HEK293 (cell line): ENCODE results near the gene KCTD18.

Source experiments
- CTCF ChIA-PET: fragments of 350-600 bp; formaldehyde crosslinking; extraction: SDS; loops from one replicate; lab custom pipeline; 2021; ENCODE audit warnings: antibody characterized with exemption; lab: Yijun Ruan, JAX
- POLR2A ChIA-PET: fragments of 300-600 bp; formaldehyde crosslinking; extraction: SDS; loops from one replicate; lab custom pipeline; 2020; ENCODE audit warnings: antibody characterized with exemption, inconsistent platforms; lab: Yijun Ruan, JAX
- H3K27ac ChIP-seq: fragments of 200-500 bp; sonication (Bioruptor generic); 2 replicates; pipeline ENCODE4 v1.5.1; 2014; ENCODE audit warnings: low read depth, low read length, control low read depth, inconsistent platforms; ENCODE audit errors: extremely low read depth
- H3K36me3 ChIP-seq, 2 experiments: fragments of 200-500 bp in 1 of 2; sonication (Bioruptor generic) in 1 of 2; 1 replicate in 1 of 2; 2 replicates in 1 of 2; pipeline ENCODE4 v1.5.1; 2014 to 2017; ENCODE audit warnings: inconsistent platforms in 2 of 2, low read length in 2 of 2; ENCODE audit not compliant: control insufficient read depth in 2 of 2, insufficient read depth in 1 of 2
- H3K4me1 ChIP-seq: fragments of 200-500 bp; sonication (Bioruptor generic); 2 replicates; pipeline ENCODE4 v1.5.1; 2014; ENCODE audit warnings: mild to moderate bottlenecking, low read length, inconsistent platforms; ENCODE audit not compliant: control insufficient read depth, insufficient read depth
- H3K4me3 ChIP-seq: 2 replicates; pipeline ENCODE4 v1.5.1; 2011; ENCODE audit warnings: low read depth, mild to moderate bottlenecking, control low read depth, low read length, moderate library complexity
- H3K9me3 ChIP-seq: fragments of 200-500 bp; sonication (Bioruptor generic); 2 replicates; pipeline ENCODE4 v1.5.1; 2014; ENCODE audit warnings: low read depth, low read length, inconsistent platforms; ENCODE audit not compliant: control insufficient read depth, insufficient read depth
- GLI2 ChIP-seq: fragments of 450-650 bp; formaldehyde crosslinking; IDR thresholded peaks from 2 replicates; pipeline ENCODE4; 2017; ENCODE audit warnings: missing biosample characterization, missing genetic modification characterization, low read depth, borderline replicate concordance
- GLIS2 ChIP-seq: fragments of 450-650 bp; formaldehyde crosslinking; IDR thresholded peaks from 2 replicates; pipeline ENCODE4 v1.5.1; 2016; ENCODE audit warnings: missing biosample characterization, missing genetic modification characterization
- KLF10 ChIP-seq: fragments of 450-650 bp; IDR thresholded peaks from 2 replicates; pipeline ENCODE4 v1.5.1; 2018; ENCODE audit warnings: missing biosample characterization, mild to moderate bottlenecking, missing genetic modification characterization
- TRIM28 ChIP-seq: IDR thresholded peaks from 2 replicates; pipeline ENCODE4 v1.6.1; 2011; ENCODE audit warnings: low read length, control low read depth, borderline replicate concordance
- ZBTB17 ChIP-seq: fragments of 450-650 bp; formaldehyde crosslinking; IDR thresholded peaks from 2 replicates; pipeline ENCODE4 v1.5.1; 2016; ENCODE audit warnings: missing biosample characterization, missing genetic modification characterization
- ZNF18 ChIP-seq: fragments of 450-650 bp; formaldehyde crosslinking; IDR thresholded peaks from 2 replicates; pipeline ENCODE4 v1.5.1; 2016; ENCODE audit warnings: missing biosample characterization, missing genetic modification characterization
- ZNF239 ChIP-seq: fragments of 450-650 bp; formaldehyde crosslinking; IDR thresholded peaks from 2 replicates; pipeline ENCODE4 v1.5.1; 2016; ENCODE audit warnings: missing biosample characterization, missing genetic modification characterization
- ZNF26 ChIP-seq: fragments of 450-650 bp; formaldehyde crosslinking; IDR thresholded peaks from 2 replicates; pipeline ENCODE4 v1.5.1; 2016; ENCODE audit warnings: missing biosample characterization, missing genetic modification characterization
- ZNF311 ChIP-seq: fragments of 450-650 bp; formaldehyde crosslinking; IDR thresholded peaks from 2 replicates; pipeline ENCODE4 v1.5.1; 2017; ENCODE audit warnings: missing biosample characterization, missing genetic modification characterization, borderline replicate concordance
- ZNF341 ChIP-seq: fragments of 450-650 bp; formaldehyde crosslinking; IDR thresholded peaks from 2 replicates; pipeline ENCODE4; 2016; ENCODE audit warnings: low read depth, missing biosample characterization, missing genetic modification characterization
- ZNF449 ChIP-seq: fragments of 450-650 bp; formaldehyde crosslinking; IDR thresholded peaks from 2 replicates; pipeline ENCODE4 v1.5.1; 2017; ENCODE audit warnings: missing biosample characterization, mild to moderate bottlenecking, missing genetic modification characterization, moderate library complexity
- ZNF518A ChIP-seq: fragments of 450-650 bp; formaldehyde crosslinking; conservative IDR thresholded peaks from 2 replicates; pipeline ENCODE4 v1.5.1; 2016; ENCODE audit warnings: low read depth, missing biosample characterization, missing genetic modification characterization
- ZNF529 ChIP-seq: fragments of 450-650 bp; formaldehyde crosslinking; IDR thresholded peaks from 2 replicates; pipeline ENCODE4 v1.5.1; 2017; ENCODE audit warnings: missing genetic modification characterization, missing biosample characterization; ENCODE audit not compliant: insufficient replicate concordance
- ZNF629 ChIP-seq: fragments of 450-650 bp; formaldehyde crosslinking; IDR thresholded peaks from 2 replicates; pipeline ENCODE4 v1.5.1; 2017; ENCODE audit warnings: missing biosample characterization, missing genetic modification characterization
- ZNF670 ChIP-seq: fragments of 450-650 bp; formaldehyde crosslinking; IDR thresholded peaks from 2 replicates; pipeline ENCODE4 v1.5.1; 2016; ENCODE audit warnings: missing biosample characterization, missing genetic modification characterization, low read depth
- ZNF677 ChIP-seq: fragments of 450-650 bp; IDR thresholded peaks from 2 replicates; pipeline ENCODE4 v1.5.0; 2018; ENCODE audit warnings: missing biosample characterization, mild to moderate bottlenecking, missing genetic modification characterization, moderate library complexity
- ZNF701 ChIP-seq: fragments of 450-650 bp; formaldehyde crosslinking; IDR thresholded peaks from 2 replicates; pipeline ENCODE4 v1.5.1; 2016; ENCODE audit warnings: missing biosample characterization, missing genetic modification characterization
- ZNF777 ChIP-seq: fragments of 450-650 bp; formaldehyde crosslinking; IDR thresholded peaks from 2 replicates; pipeline ENCODE4 v1.5.1; 2017; ENCODE audit warnings: missing biosample characterization, missing genetic modification characterization, borderline replicate concordance
- ZNF785 ChIP-seq: fragments of 450-650 bp; formaldehyde crosslinking; IDR thresholded peaks from 2 replicates; pipeline ENCODE4 v1.5.1; 2016; ENCODE audit warnings: missing biosample characterization, missing genetic modification characterization
- ZNF837 ChIP-seq: fragments of 450-650 bp; formaldehyde crosslinking; IDR thresholded peaks from 2 replicates; pipeline ENCODE4 v1.5.1; 2016; ENCODE audit warnings: missing biosample characterization, missing genetic modification characterization
- ZSCAN18 ChIP-seq: fragments of 450-650 bp; formaldehyde crosslinking; IDR thresholded peaks from 2 replicates; pipeline ENCODE4 v1.5.1; 2016; ENCODE audit warnings: missing biosample characterization, missing genetic modification characterization
- ZSCAN5A ChIP-seq: fragments of 450-650 bp; formaldehyde crosslinking; IDR thresholded peaks from 2 replicates; pipeline ENCODE4 v1.5.1; 2016; ENCODE audit warnings: missing biosample characterization, missing genetic modification characterization

KCTD18 gene

GRCh38 chr2:200449149-200449548 lies 60.7 kb downstream of the KCTD18 start:
- Histone ChIP-seq H3K36me3 (no peaks in the 10 kb centered on the region), H3K27ac (no peak overlapping the region), H3K4me3 (no peak overlapping the region), H3K4me1 (0 out of 2 replicates have a peak, but pooled peaks cover 2% of the 10 kb centered on the region), H3K9me3 (no peaks in the 10 kb centered on the region)
- ChIA-PET POLR2A (no interaction called here), CTCF (interaction anchor here (0.6 to 0.9 kb wide), 3 partner anchors 19 to 585 kb away, joined by 3 to 4 read pairs (median 3); no protein-coding TSS in a partner anchor)
- TF ChIP-seq ZNF449 (tag by site-specific recombination), result no peak
- TF ChIP-seq KLF10, result no peak
- TF ChIP-seq ZNF311 (tag by site-specific recombination), result no peak
- no peak for TF ChIP-seq ZNF518A (tag by site-specific recombination)
- TF ChIP-seq GLIS2 (tag by site-specific recombination), result no peak
- no peak for TF ChIP-seq ZBTB17 (tag by site-specific recombination)
- TF ChIP-seq ZNF629 (tag by site-specific recombination), result no peak
- TF ChIP-seq ZNF239, result no peak
- TF ChIP-seq ZSCAN5A, result no peak
- TF ChIP-seq TRIM28, result no peak
- no peak for TF ChIP-seq ZSCAN18 (tag by site-specific recombination)
- no peak for TF ChIP-seq ZNF670
- no peak for TF ChIP-seq ZNF837 (tag by site-specific recombination)
- no peak for TF ChIP-seq ZNF777 (tag by site-specific recombination)
- TF ChIP-seq, all 188 proteins: peak for 0

- no peaks in the 10 kb centered on the region for H3K9me3 ChIP-seq
- POLR2A ChIA-PET, result no interaction called here
- H3K36me3 ChIP-seq, result peaks cover 0 to 2% of the 10 kb centered on the region in 2 experiments; a peak in 1 of 3 replicates
- CTCF ChIA-PET, result no interaction called here
- no peaks in the 10 kb centered on the region for H3K4me1 ChIP-seq
- H3K4me3 ChIP-seq, result no peak overlapping the region
- H3K27ac ChIP-seq, result no peak overlapping the region
- no peak for TF ChIP-seq ZNF529 (tag by site-specific recombination)
- no peak for TF ChIP-seq ZNF677 (tag by site-specific recombination)
- no peak for TF ChIP-seq GLI2 (tag by site-specific recombination)
- TF ChIP-seq ZNF785 (tag by site-specific recombination), result no peak
- no peak for TF ChIP-seq ZSCAN18 (tag by site-specific recombination)
- no peak for TF ChIP-seq ZNF701 (tag by site-specific recombination)
- no peak for TF ChIP-seq ZNF18 (tag by site-specific recombination)
- no peak for TF ChIP-seq ZNF26 (tag by site-specific recombination)
- no peak for TF ChIP-seq ZNF341 (tag by site-specific recombination)
Measured at GRCh38 chr2:200448455-200448854, 61.4 kb downstream of the KCTD18 start.
